Loucy (cell line): ENCODE data around the gene CTIF.

Source experiments
- H2AFZ ChIP-seq: fragments of 200-600 bp; sonication (generic); 2 replicates; pipeline ENCODE4 v1.6.0; 2016; ENCODE audit warnings: antibody characterized with exemption, mild to moderate bottlenecking, low read length, moderate library complexity
- H3F3A ChIP-seq: fragments of 200-600 bp; 2 replicates; pipeline ENCODE4 v1.6.0; 2016; ENCODE audit warnings: antibody characterized with exemption, low read depth, mild to moderate bottlenecking
- H3K27me3 ChIP-seq: fragments of 200-600 bp; sonication (generic); 2 replicates; pipeline ENCODE4 v1.6.1; 2014; ENCODE audit warnings: low read length, mild to moderate bottlenecking; ENCODE audit not compliant: insufficient read depth, poor library complexity, severe bottlenecking
- H3K36me3 ChIP-seq: fragments of 200-600 bp; sonication (generic); 2 replicates; pipeline ENCODE4 v1.6.1; 2016; ENCODE audit warnings: low read length; ENCODE audit not compliant: insufficient read depth
- H3K4me1 ChIP-seq: fragments of 200-600 bp; sonication (generic); 2 replicates; pipeline ENCODE4 v1.5.1; 2014; ENCODE audit warnings: low read length, mild to moderate bottlenecking; ENCODE audit not compliant: insufficient read depth, poor library complexity, severe bottlenecking
- H3K4me2 ChIP-seq: fragments of 200-600 bp; sonication (generic); 2 replicates; pipeline ENCODE4 v1.6.0; 2014; ENCODE audit warnings: antibody characterized with exemption, low read length, low read depth, mild to moderate bottlenecking; ENCODE audit not compliant: poor library complexity, severe bottlenecking
- H3K4me3 ChIP-seq: fragments of 200-600 bp; sonication (generic); 2 replicates; pipeline ENCODE4 v1.5.1; 2014; ENCODE audit warnings: low read length, mild to moderate bottlenecking, mixed read lengths; ENCODE audit not compliant: poor library complexity, severe bottlenecking
- H3K79me2 ChIP-seq: fragments of 200-600 bp; sonication (generic); 2 replicates; pipeline ENCODE4 v1.6.1; 2014; ENCODE audit warnings: low read length; ENCODE audit not compliant: insufficient read depth
- H3K9ac ChIP-seq: fragments of 200-600 bp; sonication (generic); 2 replicates; pipeline ENCODE4 v1.6.0; 2014; ENCODE audit warnings: mild to moderate bottlenecking, low read depth, low read length, moderate library complexity; ENCODE audit not compliant: poor library complexity, severe bottlenecking
- H3K9me2 ChIP-seq: fragments of 200-600 bp; sonication (generic); replicated peaks from 2 replicates; pipeline ENCODE4 v1.6.1; 2016; ENCODE audit warnings: low read depth, low read length, mixed read lengths
- H3K9me3 ChIP-seq: fragments of 200-600 bp; sonication (generic); 2 replicates; pipeline ENCODE4 v1.6.1; 2014; ENCODE audit warnings: mild to moderate bottlenecking, antibody characterized with exemption, low read length, low read depth; ENCODE audit not compliant: insufficient read depth
- H4K20me1 ChIP-seq: fragments of 200-600 bp; sonication (generic); 2 replicates; pipeline ENCODE4 v1.6.0; 2014; ENCODE audit warnings: antibody characterized with exemption, low read length, mild to moderate bottlenecking; ENCODE audit not compliant: insufficient read depth, poor library complexity, severe bottlenecking
- CTCF ChIP-seq: fragments of 200-600 bp; sonication (generic); conservative IDR thresholded peaks from 2 replicates; pipeline ENCODE4 v1.5.1; 2014; ENCODE audit warnings: mild to moderate bottlenecking, antibody characterized with exemption, low read length
- EZH2phosphoT487 ChIP-seq: fragments of 200-600 bp; IDR thresholded peaks from 2 replicates; pipeline ENCODE4 v1.6.1; 2018; ENCODE audit warnings: antibody characterized with exemption, mild to moderate bottlenecking, moderate library complexity, borderline replicate concordance

Gene CTIF

GRCh38 chr18:48638451-48638850 lies 99.6 kb downstream of the CTIF start:
- no peaks in the 10 kb centered on the region for H3K9me2 ChIP-seq
- TF ChIP-seq EZH2phosphoT487 = no peak
- TF ChIP-seq CTCF = no peak
- no peak overlapping the region for H3K4me2 ChIP-seq
- H3K36me3 ChIP-seq = no peaks in the 10 kb centered on the region; the same call in 1 of the 2 replicates
- no peaks in the 10 kb centered on the region for H3K79me2 ChIP-seq
- H3K27me3 ChIP-seq = no peaks in the 10 kb centered on the region
- H3K4me1 ChIP-seq = no peaks in the 10 kb centered on the region
- no peaks in the 10 kb centered on the region for H3K9me3 ChIP-seq
- no peaks in the 10 kb centered on the region for H3F3A ChIP-seq
- no peak overlapping the region for H3K4me3 ChIP-seq
- H4K20me1 ChIP-seq = no peaks in the 10 kb centered on the region
- no peak overlapping the region for H2AFZ ChIP-seq
- H3K9ac ChIP-seq = no peak overlapping the region

- no peak overlapping the region for H3K4me2 ChIP-seq
- no peaks in the 10 kb centered on the region for H3K27me3 ChIP-seq
- H3K4me1 ChIP-seq = no peaks in the 10 kb centered on the region
- H3F3A ChIP-seq = no peaks in the 10 kb centered on the region
- H4K20me1 ChIP-seq = no peaks in the 10 kb centered on the region
- no peaks in the 10 kb centered on the region for H3K9me3 ChIP-seq
- TF ChIP-seq CTCF = no peak
- no peak for TF ChIP-seq EZH2phosphoT487
- H3K9ac ChIP-seq = no peak overlapping the region
- H2AFZ ChIP-seq = no peak overlapping the region
- no peaks in the 10 kb centered on the region for H3K9me2 ChIP-seq
- H3K36me3 ChIP-seq = no peaks in the 10 kb centered on the region; the same call in 1 of the 2 replicates
- no peak overlapping the region for H3K4me3 ChIP-seq
- no peaks in the 10 kb centered on the region for H3K79me2 ChIP-seq
Measured at GRCh38 chr18:48638896-48639771, 100.3 kb downstream of the CTIF start.

GRCh38 chr18:48639772-48640432 lies 101.1 kb downstream of the CTIF start:
- no peaks in the 10 kb centered on the region for H3F3A ChIP-seq
- no peaks in the 10 kb centered on the region for H3K9me3 ChIP-seq
- H3K4me3 ChIP-seq = no peak overlapping the region
- no peaks in the 10 kb centered on the region for H3K9me2 ChIP-seq
- H4K20me1 ChIP-seq = no peaks in the 10 kb centered on the region
- TF ChIP-seq CTCF = peak; percentile 57
- no peak for TF ChIP-seq EZH2phosphoT487
- H3K4me1 ChIP-seq = no peaks in the 10 kb centered on the region
- no peaks in the 10 kb centered on the region for H3K79me2 ChIP-seq
- no peak overlapping the region for H2AFZ ChIP-seq
- no peaks in the 10 kb centered on the region for H3K27me3 ChIP-seq
- no peak overlapping the region for H3K4me2 ChIP-seq
- H3K9ac ChIP-seq = no peak overlapping the region
- H3K36me3 ChIP-seq = no peaks in the 10 kb centered on the region; the same call in 1 of the 2 replicates
